K562 (cell line): ENCODE data around the gene RBMS1. TPM values are rescaled to one million over a fixed set of nuclear protein-coding genes. Genes with fewer than 3 reads are reported as not detected.

Experiments
- ATAC-seq: fragments of 200-7000 bp; cut with Tn5 transposase; 3 replicates; pipeline ENCODE4 v1.9.1; 2020; ENCODE audit warnings: moderate library complexity
- BruUV-seq: library from RNA; stranded (reverse); fragments of 400-500 nt; replicated peaks from 2 replicates; lab custom pipeline; 2021; lab: Mats Ljungman, UMichigan
- CTCF ChIA-PET: fragments of 300-600 bp; formaldehyde crosslinking; extraction: SDS; loops from one replicate; lab custom pipeline; 2021; ENCODE audit warnings: low intra/inter-chr PET ratio; lab: Yijun Ruan, JAX
- POLR2A ChIA-PET: fragments of 300-600, 350-650 bp; sonication (Branson Sonifier 250); formaldehyde crosslinking; extraction: SDS; loops from one replicate; lab custom pipeline; 2021; ENCODE audit warnings: antibody characterized with exemption, inconsistent platforms; lab: Yijun Ruan, JAX
- DNase-seq, 4 experiments: peaks; one replicate each; pipeline versions ENCODE4 v3.0.0 to v3.0.0-alpha.2; 2011 to 2018; ENCODE audit warnings: low spot score in 3 of 4, mixed read lengths in 3 of 4; ENCODE audit errors: extremely low read depth in 1 of 4
- FAIRE-seq: peaks from 2 replicates; lab custom pipeline; 2011; peaks lifted over from hg19 to GRCh38; lab: Jason Lieb, UNC
- H2AFZ ChIP-seq: 2 replicates; pipeline ENCODE4 v1.6.0; 2011; ENCODE audit warnings: low read depth, low read length, control low read depth, inconsistent platforms
- H3K27ac ChIP-seq: fragments of 200-600 bp; 3 replicates; pipeline ENCODE4 v1.8.0; 2011; ENCODE audit warnings: low read depth, mild to moderate bottlenecking, control low read depth, inconsistent platforms, low read length, moderate library complexity, mixed read lengths; ENCODE audit errors: extremely low read depth
- H3K27me3 ChIP-seq, 2 experiments: fragments of 300-600 bp in 1 of 2; 2 replicates in 1 of 2; 3 replicates in 1 of 2; pipeline versions ENCODE4 v1.6.0 to v1.8.0; 2011; ENCODE audit warnings: inconsistent platforms in 2 of 2, low read length in 2 of 2, mild to moderate bottlenecking in 1 of 2, mixed read lengths in 1 of 2, moderate library complexity in 1 of 2; ENCODE audit not compliant: control insufficient read depth in 2 of 2, insufficient read depth in 2 of 2
- H3K36me3 ChIP-seq: fragments of 300-600 bp; 3 replicates; pipeline ENCODE4 v1.8.0; 2011; ENCODE audit warnings: mild to moderate bottlenecking, low read length, inconsistent platforms; ENCODE audit not compliant: control insufficient read depth, insufficient read depth
- H3K4me1 ChIP-seq, 2 experiments: fragments of 200-600 bp in 1 of 2; replicated peaks in 1 of 2; 2 replicates in 1 of 2; 3 replicates in 1 of 2; pipeline versions ENCODE4 v1.5.1 to v1.8.0; 2011; ENCODE audit warnings: inconsistent platforms in 2 of 2, low read length in 2 of 2, mild to moderate bottlenecking in 1 of 2, mixed read lengths in 1 of 2, moderate library complexity in 1 of 2; ENCODE audit not compliant: control insufficient read depth in 2 of 2, insufficient read depth in 2 of 2
- H3K4me2 ChIP-seq: 2 replicates; pipeline ENCODE4 v1.6.1; 2011; ENCODE audit warnings: low read length, control low read depth, inconsistent platforms, mixed read lengths; ENCODE audit not compliant: insufficient read depth
- H3K4me3 ChIP-seq: fragments of 200-600 bp; sonication (generic), shearing (Covaris generic); 2 replicates; pipeline ENCODE4 v1.5.1; 2016; ENCODE audit warnings: control low read depth, inconsistent platforms
- H3K79me2 ChIP-seq: fragments of 200-600 bp; 3 replicates; pipeline ENCODE4 v1.8.0; 2011; ENCODE audit warnings: low read length, inconsistent platforms; ENCODE audit not compliant: control insufficient read depth, insufficient read depth
- H3K9ac ChIP-seq, 2 experiments: 2 replicates each; pipeline versions ENCODE4 v1.6.0 to v1.6.1; 2011; ENCODE audit warnings: low read depth in 2 of 2, low read length in 2 of 2, control low read depth in 1 of 2, inconsistent platforms in 1 of 2, mild to moderate bottlenecking in 1 of 2, mixed read lengths in 1 of 2; ENCODE audit not compliant: insufficient read depth in 1 of 2
- H3K9me1 ChIP-seq: one replicate; pipeline ENCODE4 v1.6.0; 2011; ENCODE audit warnings: inconsistent platforms, mild to moderate bottlenecking, low read length, moderate library complexity; ENCODE audit not compliant: control insufficient read depth, insufficient read depth
- H3K9me3 ChIP-seq: replicated peaks from 2 replicates; pipeline ENCODE4 v1.5.1; 2011; ENCODE audit warnings: low read depth, low read length, inconsistent platforms; ENCODE audit not compliant: control insufficient read depth, insufficient read depth
- H4K20me1 ChIP-seq: replicated peaks from 2 replicates; pipeline ENCODE4 v1.6.1; 2011; ENCODE audit warnings: low read length, inconsistent platforms, mixed read lengths; ENCODE audit not compliant: control insufficient read depth, insufficient read depth
- ARID2 ChIP-seq: fragments of 450-650 bp; IDR thresholded peaks from 2 replicates; pipeline ENCODE4 v1.6.1; 2017; ENCODE audit warnings: antibody characterized with exemption, mild to moderate bottlenecking
- CAMTA2 ChIP-seq: fragments of 250-450 bp; sonication (Bioruptor Pico); conservative IDR thresholded peaks from 2 replicates; pipeline ENCODE4 v1.5.1; 2022
- CBX5 ChIP-seq: IDR thresholded peaks from 2 replicates; pipeline ENCODE4 v1.6.1; 2014; ENCODE audit warnings: low read depth, borderline replicate concordance
- MCM3 ChIP-seq: fragments of 450-650 bp; IDR thresholded peaks from 2 replicates; pipeline ENCODE4 v1.6.1; 2016
- PHB ChIP-seq: fragments of 250-450 bp; sonication (Bioruptor Pico); IDR thresholded peaks from 2 replicates; pipeline ENCODE4 v1.5.0; 2021
- SUPT5H ChIP-seq: fragments of 450-650 bp; IDR thresholded peaks from 2 replicates; pipeline ENCODE4 v1.6.1; 2016
- TGIF2 ChIP-seq: sonication (generic); formaldehyde crosslinking; IDR thresholded peaks from 2 replicates; pipeline ENCODE4 v1.8.1; 2022; ENCODE audit warnings: mild to moderate bottlenecking, missing genetic modification reagents, moderate library complexity
- WGBS: fragments of 100-300 bp; shearing (Covaris generic); methylation state at CpG from one replicate; pipeline ENCODE4 v1.1.6; 2016; ENCODE audit warnings: low coverage, mixed read lengths; ENCODE audit not compliant: insufficient coverage; ENCODE audit errors: missing lambda C conversion rate; 5-methylcytosine and 5-hydroxymethylcytosine counted together
- in situ Hi-C: fragments of 300-500 bp; cut with MboI; formaldehyde crosslinking; loops from 4 replicates; pipeline ENCODE4 v1.15.0; 2018; ENCODE audit warnings: inconsistent platforms, mixed read lengths
- intact Hi-C: fragments of 100-400 bp; cut with micrococcal nuclease; formaldehyde crosslinking; loops from 2 replicates; pipeline ENCODE4 v1.14.2; 2022
- polyA plus RNA-seq, 8 experiments: library from polyadenylated mRNA; depleted of rRNA in 4 of 8; stranded (reverse) in 5 of 8; unstranded in 3 of 8; fragments of >200 nt; fragmentation: Nextera tagmentation in 2 of 8; fragmentation: Illumina TruSeq in 1 of 8; extraction: Ambion mirVana in 2 of 8; extraction: Trizol in 1 of 8; gene quantifications; 2 replicates each; pipeline versions ENCODE4 v1.2.1 to v1.2.3, GENCODE V29; 2011 to 2014; ENCODE audit warnings: inconsistent platforms in 1 of 8, missing spikeins in 1 of 8
- total RNA-seq, 7 experiments: library from RNA; depleted of rRNA in 6 of 7; stranded (reverse); fragments of >200 nt in 6 of 7; fragmentation: Illumina TruSeq in 2 of 7; extraction: Trizol in 2 of 7; gene quantifications; 2 replicates each; pipeline versions ENCODE4 v1.2.1 to v1.2.3, GENCODE V29; 2011 to 2021; ENCODE audit warnings: low replicate concordance in 1 of 7
- TF ChIP-seq, protein P1 (sequence below): fragments of 450-650 bp; formaldehyde crosslinking; IDR thresholded peaks from 2 replicates; pipeline ENCODE4 v1.4.0; 2020; ENCODE audit warnings: mild to moderate bottlenecking, moderate library complexity
- TF ChIP-seq, protein P2 (sequence below), 3 experiments: fragments of 200-800 bp in 1 of 3; fragments of 250-450 bp in 1 of 3; fragments of 450-650 bp in 1 of 3; sonication (Bioruptor Pico) in 1 of 3; sonication (Bioruptor generic) in 1 of 3; formaldehyde crosslinking in 1 of 3; IDR thresholded peaks; 2 replicates each; pipeline versions ENCODE4 v1.6.1 to v1.8.0; 2016 to 2022; ENCODE audit warnings: mild to moderate bottlenecking in 2 of 3, missing genetic modification characterization in 2 of 3, missing compliant biosample characterization in 1 of 3, moderate library complexity in 1 of 3
- TF ChIP-seq, protein P3 (sequence below): sonication (generic); formaldehyde crosslinking; IDR thresholded peaks from 2 replicates; pipeline ENCODE4 v1.9.0; 2022; ENCODE audit warnings: mild to moderate bottlenecking, missing genetic modification reagents

The RBMS1 gene
- total and polyA plus RNA-seq, 9 of the 15 experiments (the other 6 are each of a cell fraction or from before 2014, with no cell fraction given) = 0.04 to 0.31 (median 0.09) TPM; not detected in 6

DNA sequence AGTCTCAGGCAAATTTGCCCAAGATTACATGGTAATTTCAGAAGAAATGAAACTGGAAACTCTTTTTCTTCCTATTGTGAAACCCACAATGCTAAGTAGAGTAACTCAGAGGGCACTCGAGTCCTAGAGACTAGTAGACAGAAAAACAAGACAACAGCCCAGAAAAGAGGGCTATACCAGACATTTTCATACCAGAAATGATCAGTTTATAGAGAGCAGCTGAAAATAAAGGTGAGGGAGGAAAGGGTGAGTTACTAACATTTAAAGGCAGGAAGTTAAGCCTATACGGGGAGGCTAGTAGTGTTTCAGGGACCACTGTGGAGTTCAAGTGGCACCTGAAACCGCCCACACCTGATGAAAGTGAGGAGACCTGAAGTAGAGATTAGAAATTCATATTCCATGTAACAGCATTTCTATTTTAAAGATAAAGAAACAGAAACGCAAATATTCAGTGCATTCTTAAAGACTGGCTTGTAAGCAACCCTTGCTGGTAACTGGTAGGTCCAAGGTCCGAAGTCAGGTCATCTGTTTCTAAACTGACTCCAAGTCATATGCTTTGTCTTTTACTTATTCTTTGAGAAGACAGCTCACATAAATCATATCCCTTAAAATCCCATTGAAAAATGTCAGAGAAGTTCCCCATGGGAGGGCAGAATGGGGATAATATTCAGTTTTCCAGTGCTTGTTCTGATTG lies 148.4 kb downstream of the RBMS1 start:
- no peak overlapping the region for H3K9ac ChIP-seq
- TF ChIP-seq, protein P1, sequence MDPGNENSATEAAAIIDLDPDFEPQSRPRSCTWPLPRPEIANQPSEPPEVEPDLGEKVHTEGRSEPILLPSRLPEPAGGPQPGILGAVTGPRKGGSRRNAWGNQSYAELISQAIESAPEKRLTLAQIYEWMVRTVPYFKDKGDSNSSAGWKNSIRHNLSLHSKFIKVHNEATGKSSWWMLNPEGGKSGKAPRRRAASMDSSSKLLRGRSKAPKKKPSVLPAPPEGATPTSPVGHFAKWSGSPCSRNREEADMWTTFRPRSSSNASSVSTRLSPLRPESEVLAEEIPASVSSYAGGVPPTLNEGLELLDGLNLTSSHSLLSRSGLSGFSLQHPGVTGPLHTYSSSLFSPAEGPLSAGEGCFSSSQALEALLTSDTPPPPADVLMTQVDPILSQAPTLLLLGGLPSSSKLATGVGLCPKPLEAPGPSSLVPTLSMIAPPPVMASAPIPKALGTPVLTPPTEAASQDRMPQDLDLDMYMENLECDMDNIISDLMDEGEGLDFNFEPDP (CRISPR knock-in tag) = no peak
- no TSS peak for BruUV-seq
- intact Hi-C loops = no loop called here
- no peaks in the 10 kb centered on the region for H3K79me2 ChIP-seq
- WGBS = 1% methylated on average over 5 of the region's 5 CpGs
- H3K36me3 ChIP-seq = no peaks in the 10 kb centered on the region
- H3K4me1 ChIP-seq = no peaks in the 10 kb centered on the region
- no peak overlapping the region for H2AFZ ChIP-seq
- H3K27ac ChIP-seq = no peak overlapping the region
- POLR2A ChIA-PET = no interaction called here
- DNase-seq (no peak), FAIRE-seq (no peak), ATAC-seq (no peak)
- no peak overlapping the region for H3K4me3 ChIP-seq
- no peaks in the 10 kb centered on the region for H4K20me1 ChIP-seq
- in situ Hi-C loops = no loop called here
- no peaks in the 10 kb centered on the region for H3K27me3 ChIP-seq
- no peaks in the 10 kb centered on the region for H3K9me3 ChIP-seq
- H3K4me2 ChIP-seq = no peak overlapping the region
- CTCF ChIA-PET = no interaction called here
- no peaks in the 10 kb centered on the region for H3K9me1 ChIP-seq

DNA sequence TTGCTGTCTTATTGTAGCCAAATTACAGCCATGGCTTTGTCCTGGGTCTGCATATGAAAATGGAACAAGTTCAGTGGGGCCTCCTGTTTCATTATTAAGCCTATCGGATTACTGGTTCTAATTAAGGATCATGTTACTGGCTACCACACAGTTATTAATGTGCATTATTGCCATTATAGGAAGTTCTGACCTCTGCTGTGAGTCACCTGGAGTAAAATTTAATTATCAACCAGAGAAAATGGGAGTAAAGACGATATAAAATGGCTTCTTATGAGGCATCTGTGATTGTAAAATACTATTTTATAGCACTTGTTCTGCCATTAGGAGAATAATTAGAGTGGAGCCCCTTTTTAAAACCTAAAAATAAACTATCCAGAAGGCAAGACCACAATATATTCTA lies 150.2 kb downstream of the RBMS1 start:
- ChIA-PET CTCF (no interaction called here), POLR2A (no interaction called here)
- intact Hi-C loops = no loop called here
- FAIRE-seq = no peak
- no peak for DNase-seq
- H3K79me2 ChIP-seq = no peaks in the 10 kb centered on the region
- no peaks in the 10 kb centered on the region for H3K36me3 ChIP-seq
- no peaks in the 10 kb centered on the region for H3K9me1 ChIP-seq
- H3K9me3 ChIP-seq = no peaks in the 10 kb centered on the region
- no peaks in the 10 kb centered on the region for H3K4me1 ChIP-seq
- H2AFZ ChIP-seq = no peak overlapping the region
- no peaks in the 10 kb centered on the region for H3K27me3 ChIP-seq
- no peak overlapping the region for H3K4me2 ChIP-seq
- H4K20me1 ChIP-seq = no peaks in the 10 kb centered on the region
- in situ Hi-C loops = no loop called here
- BruUV-seq = no TSS peak
- no peak overlapping the region for H3K9ac ChIP-seq
- 0% methylated on average over 2 of the region's 2 CpGs for WGBS
- no peak overlapping the region for H3K4me3 ChIP-seq
- no peak for ATAC-seq
- no peak overlapping the region for H3K27ac ChIP-seq
- TF ChIP-seq ARID2 (no peak), CBX5 (no peak), TGIF2 (CRISPR knock-in tag) (no peak), SUPT5H (no peak), PHB (CRISPR knock-in tag) (no peak), CAMTA2 (CRISPR knock-in tag) (no peak), MCM3 (no peak)
- TF ChIP-seq, protein P2, sequence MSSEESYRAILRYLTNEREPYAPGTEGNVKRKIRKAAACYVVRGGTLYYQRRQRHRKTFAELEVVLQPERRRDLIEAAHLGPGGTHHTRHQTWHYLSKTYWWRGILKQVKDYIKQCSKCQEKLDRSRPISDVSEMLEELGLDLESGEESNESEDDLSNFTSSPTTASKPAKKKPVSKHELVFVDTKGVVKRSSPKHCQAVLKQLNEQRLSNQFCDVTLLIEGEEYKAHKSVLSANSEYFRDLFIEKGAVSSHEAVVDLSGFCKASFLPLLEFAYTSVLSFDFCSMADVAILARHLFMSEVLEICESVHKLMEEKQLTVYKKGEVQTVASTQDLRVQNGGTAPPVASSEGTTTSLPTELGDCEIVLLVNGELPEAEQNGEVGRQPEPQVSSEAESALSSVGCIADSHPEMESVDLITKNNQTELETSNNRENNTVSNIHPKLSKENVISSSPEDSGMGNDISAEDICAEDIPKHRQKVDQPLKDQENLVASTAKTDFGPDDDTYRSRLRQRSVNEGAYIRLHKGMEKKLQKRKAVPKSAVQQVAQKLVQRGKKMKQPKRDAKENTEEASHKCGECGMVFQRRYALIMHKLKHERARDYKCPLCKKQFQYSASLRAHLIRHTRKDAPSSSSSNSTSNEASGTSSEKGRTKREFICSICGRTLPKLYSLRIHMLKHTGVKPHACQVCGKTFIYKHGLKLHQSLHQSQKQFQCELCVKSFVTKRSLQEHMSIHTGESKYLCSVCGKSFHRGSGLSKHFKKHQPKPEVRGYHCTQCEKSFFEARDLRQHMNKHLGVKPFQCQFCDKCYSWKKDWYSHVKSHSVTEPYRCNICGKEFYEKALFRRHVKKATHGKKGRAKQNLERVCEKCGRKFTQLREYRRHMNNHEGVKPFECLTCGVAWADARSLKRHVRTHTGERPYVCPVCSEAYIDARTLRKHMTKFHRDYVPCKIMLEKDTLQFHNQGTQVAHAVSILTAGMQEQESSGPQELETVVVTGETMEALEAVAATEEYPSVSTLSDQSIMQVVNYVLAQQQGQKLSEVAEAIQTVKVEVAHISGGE (CRISPR knock-in tag; IDR thresholded peaks at IDR 0.05) = no peak
- TF ChIP-seq, protein P3, sequence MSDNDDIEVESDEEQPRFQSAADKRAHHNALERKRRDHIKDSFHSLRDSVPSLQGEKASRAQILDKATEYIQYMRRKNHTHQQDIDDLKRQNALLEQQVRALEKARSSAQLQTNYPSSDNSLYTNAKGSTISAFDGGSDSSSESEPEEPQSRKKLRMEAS = no peak
